RWPE2 (cell line): ENCODE results near the gene RNF8.

ENCODE experiments used
- ATAC-seq: fragments of 200-7000 bp; cut with Tn5 transposase; 3 replicates; pipeline ENCODE4 v1.9.1; 2021; ENCODE audit warnings: low read depth
- DNase-seq: peaks from one replicate; pipeline ENCODE4 v3.0.0-alpha.2; 2020; ENCODE audit warnings: low spot score
- H3K27ac ChIP-seq: fragments of 450-650 bp; 2 replicates; pipeline ENCODE4 v1.5.1; 2017; ENCODE audit warnings: mild to moderate bottlenecking; ENCODE audit not compliant: poor library complexity, severe bottlenecking
- H3K27me3 ChIP-seq: fragments of 250-450 bp; sonication (Bioruptor Pico); 2 replicates; pipeline ENCODE4 v1.5.1; 2021; ENCODE audit warnings: mild to moderate bottlenecking, moderate library complexity; ENCODE audit not compliant: insufficient read depth, poor library complexity, severe bottlenecking
- H3K36me3 ChIP-seq: fragments of 250-450 bp; sonication (Bioruptor Pico); 2 replicates; pipeline ENCODE4 v1.5.1; 2020; ENCODE audit warnings: low read depth, mild to moderate bottlenecking, moderate library complexity
- H3K4me1 ChIP-seq: fragments of 250-450 bp; sonication (Bioruptor Pico); 2 replicates; pipeline ENCODE4 v1.5.1; 2021; ENCODE audit warnings: mild to moderate bottlenecking, moderate library complexity; ENCODE audit not compliant: insufficient read depth, poor library complexity, severe bottlenecking
- H3K4me3 ChIP-seq: fragments of 250-450 bp; sonication (Bioruptor Pico); 2 replicates; pipeline ENCODE4 v1.5.1; 2021; ENCODE audit warnings: mild to moderate bottlenecking, moderate library complexity; ENCODE audit not compliant: severe bottlenecking
- H3K9me3 ChIP-seq: fragments of 250-450 bp; sonication (Bioruptor Pico); 2 replicates; pipeline ENCODE4 v1.5.1; 2021; ENCODE audit warnings: mild to moderate bottlenecking, moderate library complexity; ENCODE audit not compliant: severe bottlenecking
- CTCF ChIP-seq: fragments of 450-650 bp; IDR thresholded peaks from one replicate; pipeline ENCODE4 v1.5.1; 2017; ENCODE audit warnings: mild to moderate bottlenecking, moderate library complexity; ENCODE audit not compliant: poor library complexity, severe bottlenecking

The RNF8 gene

GRCh38 chr6:37389857-37390256 lies 36.1 kb downstream of the RNF8 start:
- Histone ChIP-seq H3K27ac (no peak overlapping the region), H3K27me3 (no peaks in the 10 kb centered on the region), H3K4me3 (no peak overlapping the region), H3K9me3 (no peaks in the 10 kb centered on the region), H3K36me3 (peaks cover 47% of the 10 kb centered on the region), H3K4me1 (no peaks in the 10 kb centered on the region)
- DNase-seq = no peak
- TF ChIP-seq CTCF = no peak
- no peak for ATAC-seq

- Histone ChIP-seq H3K4me3 (no peak overlapping the region), H3K27ac (no peak overlapping the region), H3K36me3 (peaks cover 44% of the 10 kb centered on the region), H3K9me3 (no peaks in the 10 kb centered on the region), H3K4me1 (no peaks in the 10 kb centered on the region), H3K27me3 (no peaks in the 10 kb centered on the region)
- DNase-seq (no peak), ATAC-seq (no peak)
- TF ChIP-seq CTCF = no peak
These were observed 37.3 kb downstream of the RNF8 start for GRCh38 chr6:37391120-37391519.

GRCh38 chr6:37392821-37393220 lies 39.0 kb downstream of the RNF8 start:
- TF ChIP-seq CTCF = no peak
- Histone ChIP-seq H3K4me1 (no peaks in the 10 kb centered on the region), H3K36me3 (peaks cover 31% of the 10 kb centered on the region), H3K27me3 (no peaks in the 10 kb centered on the region), H3K9me3 (no peaks in the 10 kb centered on the region), H3K4me3 (no peak overlapping the region), H3K27ac (no peak overlapping the region)
- ATAC-seq (no peak), DNase-seq (no peak)

- no peak for TF ChIP-seq CTCF
- no peak for ATAC-seq
- DNase-seq = no peak
- H3K4me1 ChIP-seq = no peaks in the 10 kb centered on the region
- peaks cover 29% of the 10 kb centered on the region for H3K36me3 ChIP-seq
- no peaks in the 10 kb centered on the region for H3K9me3 ChIP-seq
- no peak overlapping the region for H3K4me3 ChIP-seq
- H3K27me3 ChIP-seq = no peaks in the 10 kb centered on the region
- no peak overlapping the region for H3K27ac ChIP-seq
These were observed 39.7 kb downstream of the RNF8 start for GRCh38 chr6:37393381-37393929.

GRCh38 chr6:37396571-37397180 lies 42.9 kb downstream of the RNF8 start:
- no peak overlapping the region for H3K27ac ChIP-seq
- no peak for ATAC-seq
- DNase-seq = no peak
- TF ChIP-seq CTCF = no peak
- no peaks in the 10 kb centered on the region for H3K9me3 ChIP-seq
- no peaks in the 10 kb centered on the region for H3K27me3 ChIP-seq
- peaks cover 9% of the 10 kb centered on the region for H3K36me3 ChIP-seq
- H3K4me3 ChIP-seq = no peak overlapping the region
- no peaks in the 10 kb centered on the region for H3K4me1 ChIP-seq
